Subcutaneous adipose tissue (tissue), 4 donors: ENCODE measurements around the gene SRSF2. TPM values are rescaled to one million over a fixed set of nuclear protein-coding genes. Genes with fewer than 3 reads are reported as not detected.

Experiments used
- small RNA-seq: library from RNA; depleted of rRNA; stranded (forward); fragments of <200 nt; gene quantifications from one replicate; pipeline ENCODE3, GENCODE V24; 2016
- total RNA-seq, 4 donors: library from RNA; depleted of rRNA; stranded (reverse); fragments of >200 nt; gene quantifications; one replicate each; pipeline ENCODE4 v1.1.0, GENCODE V29; 2016
- TF ChIP-seq, protein P1 (sequence below): fragments of 450-650 bp; IDR thresholded peaks from one replicate; pipeline ENCODE4 v1.5.1; 2016; ENCODE audit warnings: low read depth, mild to moderate bottlenecking, control low read depth, antibody characterized with exemption, moderate library complexity

SRSF2 gene
- total RNA-seq, 4 donors from 2014 or later = 126 to 238 (median 159) TPM

DNA sequence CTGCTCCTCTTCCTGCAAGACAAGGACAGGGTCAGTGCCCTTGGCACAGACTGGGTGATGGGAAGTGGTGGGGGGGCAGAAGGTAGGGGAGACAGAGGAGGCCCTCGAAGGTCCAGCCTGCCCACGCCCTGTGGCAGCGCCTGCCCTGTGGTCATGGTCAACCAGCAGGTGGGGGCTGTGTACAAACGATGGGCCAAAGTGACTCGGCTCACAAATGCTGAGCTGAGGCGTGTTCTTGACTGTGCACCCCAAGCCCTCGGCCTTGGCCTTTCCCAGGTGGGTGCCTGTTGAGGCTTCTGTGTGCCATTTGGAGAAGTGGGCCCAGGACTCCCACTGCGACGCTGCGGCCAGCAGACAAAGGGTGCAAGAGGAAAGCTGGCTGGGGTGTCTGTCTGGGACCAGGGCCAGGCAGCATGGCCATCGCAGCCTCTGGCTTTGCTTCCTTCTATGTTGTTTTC is 48.9 kb downstream of the SRSF2 start:
- TF ChIP-seq, protein P1, sequence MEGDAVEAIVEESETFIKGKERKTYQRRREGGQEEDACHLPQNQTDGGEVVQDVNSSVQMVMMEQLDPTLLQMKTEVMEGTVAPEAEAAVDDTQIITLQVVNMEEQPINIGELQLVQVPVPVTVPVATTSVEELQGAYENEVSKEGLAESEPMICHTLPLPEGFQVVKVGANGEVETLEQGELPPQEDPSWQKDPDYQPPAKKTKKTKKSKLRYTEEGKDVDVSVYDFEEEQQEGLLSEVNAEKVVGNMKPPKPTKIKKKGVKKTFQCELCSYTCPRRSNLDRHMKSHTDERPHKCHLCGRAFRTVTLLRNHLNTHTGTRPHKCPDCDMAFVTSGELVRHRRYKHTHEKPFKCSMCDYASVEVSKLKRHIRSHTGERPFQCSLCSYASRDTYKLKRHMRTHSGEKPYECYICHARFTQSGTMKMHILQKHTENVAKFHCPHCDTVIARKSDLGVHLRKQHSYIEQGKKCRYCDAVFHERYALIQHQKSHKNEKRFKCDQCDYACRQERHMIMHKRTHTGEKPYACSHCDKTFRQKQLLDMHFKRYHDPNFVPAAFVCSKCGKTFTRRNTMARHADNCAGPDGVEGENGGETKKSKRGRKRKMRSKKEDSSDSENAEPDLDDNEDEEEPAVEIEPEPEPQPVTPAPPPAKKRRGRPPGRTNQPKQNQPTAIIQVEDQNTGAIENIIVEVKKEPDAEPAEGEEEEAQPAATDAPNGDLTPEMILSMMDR = no peak

DNA sequence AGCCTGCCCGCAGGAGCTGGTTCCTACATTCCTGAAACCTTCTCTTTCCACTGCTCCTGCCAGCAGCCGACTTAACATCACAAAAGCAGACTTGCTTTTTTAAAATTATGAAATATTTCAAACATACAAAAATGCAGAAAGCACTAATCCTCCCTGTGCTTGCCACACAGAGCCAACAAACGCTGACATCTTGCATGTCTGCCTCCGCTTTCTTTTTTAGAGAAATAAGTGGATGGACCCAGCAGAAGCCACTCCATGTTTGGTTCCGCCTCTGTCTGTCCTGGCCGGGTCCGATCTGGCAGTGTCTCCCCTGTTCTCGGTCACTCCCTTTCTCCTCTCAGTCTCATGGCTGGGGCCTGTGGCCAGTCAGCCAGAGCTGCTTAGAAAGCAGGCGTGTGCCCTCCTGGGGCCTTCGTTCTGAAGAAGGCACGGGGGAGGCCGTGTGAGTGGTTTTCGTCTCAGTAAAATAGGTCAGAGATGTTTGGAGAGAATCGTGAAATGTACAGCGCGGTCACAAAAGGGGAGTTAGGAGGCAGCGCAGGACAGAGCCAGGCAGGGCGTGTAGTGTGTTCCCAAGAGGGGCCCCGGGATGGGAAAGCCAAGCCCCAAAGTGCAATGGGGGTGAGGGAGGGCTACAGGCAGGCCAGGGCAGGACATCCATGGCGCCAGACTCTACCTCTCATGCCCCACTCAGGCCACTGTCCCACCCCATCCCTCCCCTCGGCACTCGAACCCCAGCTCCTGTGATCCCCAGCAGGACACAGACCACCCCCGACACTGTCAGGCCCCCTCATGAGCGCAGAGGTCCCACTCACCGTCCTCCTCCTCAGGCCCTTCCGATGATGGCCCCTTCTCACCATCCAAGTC is 49.6 kb downstream of the SRSF2 start:
- TF ChIP-seq, protein P1 = no peak

DNA sequence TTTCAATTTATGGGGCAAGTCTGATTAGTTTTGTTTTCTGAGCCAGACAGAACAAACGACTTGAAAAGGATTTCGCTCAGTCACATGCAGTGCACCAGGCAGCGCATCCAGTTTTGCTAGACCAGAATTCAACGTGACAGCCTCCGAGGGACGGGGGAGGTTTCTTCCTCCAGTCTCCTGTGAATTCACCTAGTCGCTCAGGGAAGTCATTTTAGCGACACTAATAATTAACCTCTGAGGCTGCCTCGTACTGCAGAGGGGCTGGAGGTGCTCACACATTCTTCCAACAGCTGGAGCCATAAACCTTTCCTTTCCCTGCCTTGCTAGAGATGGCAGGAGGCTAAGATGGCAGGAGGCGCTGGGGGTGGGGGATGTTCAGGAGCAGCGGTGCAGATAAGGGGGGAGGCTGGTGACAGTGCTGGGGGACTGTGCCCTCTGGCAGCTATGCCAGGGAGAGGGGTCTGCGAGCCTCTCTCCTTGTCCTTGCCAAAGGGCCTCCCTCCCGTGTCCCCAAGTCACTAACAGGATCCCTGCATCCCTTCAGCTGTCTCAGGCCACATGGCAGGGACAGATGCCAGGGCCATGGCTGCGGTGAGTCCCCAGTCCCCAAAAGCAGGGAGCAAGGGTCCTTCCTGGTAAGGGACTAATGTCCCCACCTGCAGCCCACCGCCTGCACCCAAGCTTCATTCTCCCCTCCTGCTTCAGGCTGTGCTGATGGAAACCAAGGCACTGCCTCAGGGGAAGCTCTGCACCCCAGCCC is 50.4 kb downstream of the SRSF2 start:
- TF ChIP-seq, protein P1 = no peak

DNA sequence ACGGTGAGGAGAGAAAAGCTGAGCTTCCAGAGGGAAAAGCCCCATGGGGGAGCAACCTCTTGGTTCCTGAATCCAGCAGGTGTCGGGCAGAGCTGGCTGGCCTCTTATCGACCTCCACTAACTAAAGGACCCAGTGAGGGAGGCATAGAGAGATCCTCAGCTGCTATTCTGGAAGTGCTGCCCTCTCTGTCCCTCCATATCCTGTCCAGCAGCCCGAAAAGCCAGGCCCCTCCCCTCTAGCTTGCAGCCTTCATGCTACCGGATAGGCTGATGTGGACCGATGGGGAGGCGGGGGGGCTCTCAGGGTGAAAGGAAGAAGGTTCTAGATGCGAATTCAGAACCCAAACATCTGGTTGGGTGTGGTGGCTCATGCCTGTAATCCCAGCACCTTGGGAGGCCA is 51.3 kb downstream of the SRSF2 start:
- TF ChIP-seq, protein P1 = no peak

DNA sequence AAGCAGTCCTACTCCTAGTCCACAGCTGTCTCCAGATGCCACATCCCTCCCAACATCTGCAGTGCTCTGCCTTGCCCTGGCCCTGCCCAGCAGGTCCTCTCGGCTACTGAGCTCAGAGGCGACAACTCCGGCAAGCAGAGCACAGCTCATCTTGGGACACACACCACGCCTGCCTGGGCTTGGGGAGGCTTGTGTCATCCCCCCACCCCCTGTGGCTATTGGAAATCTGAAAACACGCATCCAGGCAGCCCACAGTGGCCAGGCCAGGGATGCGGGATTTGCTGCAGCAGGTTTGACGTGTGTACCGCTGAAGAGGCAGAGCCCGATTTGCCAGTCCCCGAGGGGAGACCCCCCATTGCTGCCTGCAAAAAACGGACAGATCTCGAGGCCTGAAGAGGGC is 51.8 kb downstream of the SRSF2 start:
- TF ChIP-seq, protein P1 = no peak

DNA sequence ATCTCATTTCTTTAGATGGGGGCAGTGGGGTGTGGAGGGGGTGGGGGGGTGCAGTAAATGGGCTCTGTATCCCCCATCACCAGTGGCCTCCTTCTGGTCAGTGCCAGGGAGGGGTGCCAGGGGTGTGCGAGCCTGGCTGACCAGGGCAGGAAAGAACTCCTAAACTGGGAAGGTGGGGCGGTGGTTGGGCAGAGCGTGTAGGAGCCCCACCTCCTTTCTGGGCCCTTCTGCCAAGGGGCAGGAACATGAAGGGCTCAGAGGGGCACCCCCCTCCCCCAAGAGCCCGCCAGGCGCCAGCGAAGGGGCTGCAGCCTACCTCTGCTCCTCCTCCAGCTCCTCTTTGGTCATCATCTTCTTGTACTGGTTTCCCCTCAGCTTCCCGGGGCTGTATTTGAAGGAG is 52.4 kb downstream of the SRSF2 start:
- TF ChIP-seq, protein P1 = no peak

Small RNAs within 50 kb of the gene (small RNA-seq; reads per million reads assigned to genes)
- gene AC005837.3 (not detected), gene RF02271 (not detected), gene RNU6-97P (not detected), gene RNY4P36 (not detected)

Other genes starting within 250 kb of the SRSF2 start
- 10 to 100 TPM; 23.2 to 68.0 (median 37.2) TPM for gene RHBDF2, start 235.9 kb downstream of the SRSF2 start, total RNA-seq
- gene CYGB, start 199.6 kb downstream of the SRSF2 start, total RNA-seq = 10 to 100 TPM; 29.9 to 48.6 (median 40.3) TPM
- gene PRCD, start 197.3 kb downstream of the SRSF2 start, total RNA-seq = 10 to 100 TPM in 3 of 4 donors, 1 to 10 TPM in 1; 8.0 to 15.6 (median 11.3) TPM
- 10 to 100 TPM in 2 of 4 donors, 1 to 10 TPM in 2; 4.2 to 18.0 (median 12.7) TPM for gene ST6GALNAC2, start 151.5 kb downstream of the SRSF2 start, total RNA-seq
- gene ST6GALNAC1, start 93.6 kb downstream of the SRSF2 start, total RNA-seq = 1 to 10 TPM in 3 of 4 donors, under 1 TPM in 1; 0.51 to 1.8 (median 1.5) TPM
- gene MXRA7, start 26.4 kb downstream of the SRSF2 start, total RNA-seq = 100 to 1,000 TPM; 124 to 243 (median 165) TPM
- 10 to 100 TPM; 17.5 to 21.8 (median 18.8) TPM for gene JMJD6, start 10.7 kb downstream of the SRSF2 start, total RNA-seq
- gene METTL23, start 10.5 kb downstream of the SRSF2 start, total RNA-seq = 10 to 100 TPM; 23.7 to 56.4 (median 31.2) TPM
- gene MFSD11, start 788 bp upstream of the SRSF2 start, total RNA-seq = 10 to 100 TPM; 18.5 to 35.9 (median 26.9) TPM
- under 1 TPM in 2 of 4 donors, not detected in 2; 0.19 to 0.88 TPM for gene MGAT5B, start 131.1 kb upstream of the SRSF2 start, total RNA-seq